DOHH2 (cell line): ENCODE results near the gene TMEM187.

Experiments
- CTCF ChIP-seq: fragments of 200-600 bp; sonication (generic); IDR thresholded peaks from one replicate; pipeline ENCODE4 v1.5.1; 2014; ENCODE audit warnings: antibody characterized with exemption, mild to moderate bottlenecking, low read depth, low read length; ENCODE audit not compliant: poor library complexity, severe bottlenecking
- EZH2phosphoT487 ChIP-seq: fragments of 200-600 bp; sonication (generic); IDR thresholded peaks from 2 replicates; pipeline ENCODE4 v1.6.1; 2017; ENCODE audit warnings: borderline replicate concordance, mild to moderate bottlenecking, antibody characterized with exemption, low read length, moderate library complexity, mixed read lengths

GRCh38 chrX:153983321-153983801, 10.8 kb downstream of the TMEM187 start:
- TF ChIP-seq CTCF, result no peak
- TF ChIP-seq EZH2phosphoT487, result no peak
